Activated CD4-positive, alpha-beta T cell treated with anti-CD3 and anti-CD28 coated beads for 4 hours (primary cell): ENCODE data around the gene CCR1.
"Not testable (repeated sequence)": the region's sequence is repeated elsewhere in the genome, so short reads cannot be mapped to it uniquely, and the experiment has no call there.

Experiments
- DNase-seq, 2 donors: peaks; one replicate each; pipeline ENCODE4 v3.0.0-alpha.2; 2020

The CCR1 gene

GRCh38 chr3:46163556-46164041 is 44.5 kb downstream of the CCR1 start:
- DNase-seq = no peak

GRCh38 chr3:46162975-46163555 is 45.0 kb downstream of the CCR1 start:
- DNase-seq = no peak

GRCh38 chr3:46157685-46158084 is 50.4 kb downstream of the CCR1 start:
- not testable (repeated sequence) for DNase-seq

- DNase-seq = no peak
Measured at GRCh38 chr3:46154311-46154710, 53.8 kb downstream of the CCR1 start.
